Measurements from ENCODE around the gene TOR2A.

DNA sequence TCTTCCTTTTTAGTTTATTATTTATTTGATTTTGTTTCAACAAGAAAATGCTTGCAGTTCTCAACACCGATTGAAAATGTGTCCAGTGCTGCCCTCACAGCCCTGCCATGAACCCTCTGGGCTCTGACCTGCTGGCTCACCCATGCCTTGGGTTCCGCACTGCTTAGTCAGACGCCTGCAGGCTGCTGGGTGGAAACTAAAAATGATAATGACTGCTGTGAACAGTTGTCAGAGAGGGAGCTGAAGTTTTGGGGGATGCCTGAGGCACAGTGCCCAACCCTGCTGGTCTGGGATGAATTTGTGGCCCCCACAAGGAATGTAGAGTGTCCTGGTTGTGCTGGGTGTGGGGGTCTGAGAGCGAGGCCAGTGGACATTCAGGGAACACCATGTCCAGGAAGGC lies 50.5 kb downstream of the TOR2A start:
- TF ChIP-seq TBL1XR1 (IDR thresholded peaks at IDR 0.05; ENCODE audit: low read length in 2 of 2) = no peak
- TF ChIP-seq CTCF (IDR thresholded peaks at IDR 0.05 in 2 of 3, conservative IDR thresholded peaks at IDR 0.05 in 1 of 3; ENCODE audit: insufficient read depth in 2 of 3, low read depth in 1 of 3, low read length in 3 of 3) = no peak
- no peak for TF ChIP-seq TAF1 (IDR thresholded peaks at IDR 0.05; ENCODE audit: control insufficient read depth, extremely low read depth, insufficient read depth, low read length, severe bottlenecking)
- TF ChIP-seq ZNF217 (CRISPR knock-in tag; IDR thresholded peaks at IDR 0.05) = no peak
- TF ChIP-seq, protein P1, sequence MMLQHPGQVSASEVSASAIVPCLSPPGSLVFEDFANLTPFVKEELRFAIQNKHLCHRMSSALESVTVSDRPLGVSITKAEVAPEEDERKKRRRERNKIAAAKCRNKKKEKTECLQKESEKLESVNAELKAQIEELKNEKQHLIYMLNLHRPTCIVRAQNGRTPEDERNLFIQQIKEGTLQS (IDR thresholded peaks at IDR 0.05) = no peak
- TF ChIP-seq, protein P1 (CRISPR knock-in tag; conservative IDR thresholded peaks at IDR 0.05) = no peak
- TF ChIP-seq POLR2A (conservative IDR thresholded peaks at IDR 0.05) = no peak
- TF ChIP-seq, protein P2, sequence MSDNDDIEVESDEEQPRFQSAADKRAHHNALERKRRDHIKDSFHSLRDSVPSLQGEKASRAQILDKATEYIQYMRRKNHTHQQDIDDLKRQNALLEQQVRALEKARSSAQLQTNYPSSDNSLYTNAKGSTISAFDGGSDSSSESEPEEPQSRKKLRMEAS (CRISPR knock-in tag; IDR thresholded peaks at IDR 0.05) = no peak
- TF ChIP-seq, protein P3, sequence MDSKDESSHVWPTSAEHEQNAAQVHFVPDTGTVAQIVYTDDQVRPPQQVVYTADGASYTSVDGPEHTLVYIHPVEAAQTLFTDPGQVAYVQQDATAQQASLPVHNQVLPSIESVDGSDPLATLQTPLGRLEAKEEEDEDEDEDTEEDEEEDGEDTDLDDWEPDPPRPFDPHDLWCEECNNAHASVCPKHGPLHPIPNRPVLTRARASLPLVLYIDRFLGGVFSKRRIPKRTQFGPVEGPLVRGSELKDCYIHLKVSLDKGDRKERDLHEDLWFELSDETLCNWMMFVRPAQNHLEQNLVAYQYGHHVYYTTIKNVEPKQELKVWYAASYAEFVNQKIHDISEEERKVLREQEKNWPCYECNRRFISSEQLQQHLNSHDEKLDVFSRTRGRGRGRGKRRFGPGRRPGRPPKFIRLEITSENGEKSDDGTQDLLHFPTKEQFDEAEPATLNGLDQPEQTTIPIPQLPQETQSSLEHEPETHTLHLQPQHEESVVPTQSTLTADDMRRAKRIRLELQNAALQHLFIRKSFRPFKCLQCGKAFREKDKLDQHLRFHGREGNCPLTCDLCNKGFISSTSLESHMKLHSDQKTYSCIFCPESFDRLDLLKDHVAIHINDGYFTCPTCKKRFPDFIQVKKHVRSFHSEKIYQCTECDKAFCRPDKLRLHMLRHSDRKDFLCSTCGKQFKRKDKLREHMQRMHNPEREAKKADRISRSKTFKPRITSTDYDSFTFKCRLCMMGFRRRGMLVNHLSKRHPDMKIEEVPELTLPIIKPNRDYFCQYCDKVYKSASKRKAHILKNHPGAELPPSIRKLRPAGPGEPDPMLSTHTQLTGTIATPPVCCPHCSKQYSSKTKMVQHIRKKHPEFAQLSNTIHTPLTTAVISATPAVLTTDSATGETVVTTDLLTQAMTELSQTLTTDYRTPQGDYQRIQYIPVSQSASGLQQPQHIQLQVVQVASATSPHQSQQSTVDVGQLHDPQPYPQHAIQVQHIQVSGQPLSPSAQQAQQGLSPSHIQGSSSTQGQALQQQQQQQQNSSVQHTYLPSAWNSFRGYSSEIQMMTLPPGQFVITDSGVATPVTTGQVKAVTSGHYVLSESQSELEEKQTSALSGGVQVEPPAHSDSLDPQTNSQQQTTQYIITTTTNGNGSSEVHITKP (IDR thresholded peaks at IDR 0.05; ENCODE audit: partially characterized antibody) = no peak
- no peak for TF ChIP-seq SETDB1 (IDR thresholded peaks at IDR 0.05; ENCODE audit: low read length)
- no peak for TF ChIP-seq SMARCA4 (IDR thresholded peaks at IDR 0.05)
